NAMALWA (cell line): ENCODE results near the gene RPS10.
"Not testable (repeated sequence)": the region's sequence is repeated elsewhere in the genome, so short reads cannot be mapped to it uniquely, and the experiment has no call there.

ENCODE experiments used
- DNase-seq: peaks from one replicate; pipeline ENCODE4 v3.0.0-alpha.2; 2015; ENCODE audit warnings: low spot score

Gene RPS10

DNA sequence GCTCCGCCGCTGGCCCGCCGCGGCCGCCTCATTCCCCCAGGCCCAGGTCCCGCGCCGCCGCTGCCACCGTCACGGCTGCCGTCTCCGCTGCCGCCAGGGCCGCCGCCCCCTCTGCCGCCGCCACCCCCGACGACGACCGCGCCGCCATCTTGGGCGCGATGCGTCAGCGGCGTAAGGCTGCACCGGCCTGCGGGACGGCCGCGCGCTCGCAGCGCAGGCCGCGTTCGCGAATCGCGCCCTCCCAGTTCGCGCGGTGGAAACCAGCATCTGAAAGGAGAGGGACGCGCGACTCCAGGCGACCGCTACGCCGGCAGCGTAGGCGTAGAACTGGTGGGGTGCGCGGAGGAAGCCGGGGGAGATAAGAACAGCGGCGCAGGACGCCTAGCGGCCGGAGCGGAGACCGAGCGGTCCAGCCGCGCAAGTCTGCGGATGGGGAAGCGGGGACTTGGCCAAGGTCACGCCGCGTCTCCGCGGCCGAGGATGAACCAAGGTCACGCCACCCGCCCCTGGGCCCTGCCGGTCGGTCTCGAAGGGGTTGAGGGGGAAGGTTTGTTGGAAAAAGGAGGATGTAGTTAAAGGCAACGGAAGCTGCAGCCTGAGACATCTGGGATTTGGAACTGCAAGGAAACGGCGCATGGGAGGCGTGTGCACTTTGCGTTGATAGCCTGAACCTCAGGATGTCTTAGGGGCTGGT is 33.2 kb downstream of the RPS10 start, which contains the start of gene NUDT3:
Gene NUDT3, minus strand, starts transcription at position 173 of the 694 bp plus-strand sequence. CDS start 307 bp downstream, outside the sequence.
- DNase-seq, result peak; percentile 96

DNA sequence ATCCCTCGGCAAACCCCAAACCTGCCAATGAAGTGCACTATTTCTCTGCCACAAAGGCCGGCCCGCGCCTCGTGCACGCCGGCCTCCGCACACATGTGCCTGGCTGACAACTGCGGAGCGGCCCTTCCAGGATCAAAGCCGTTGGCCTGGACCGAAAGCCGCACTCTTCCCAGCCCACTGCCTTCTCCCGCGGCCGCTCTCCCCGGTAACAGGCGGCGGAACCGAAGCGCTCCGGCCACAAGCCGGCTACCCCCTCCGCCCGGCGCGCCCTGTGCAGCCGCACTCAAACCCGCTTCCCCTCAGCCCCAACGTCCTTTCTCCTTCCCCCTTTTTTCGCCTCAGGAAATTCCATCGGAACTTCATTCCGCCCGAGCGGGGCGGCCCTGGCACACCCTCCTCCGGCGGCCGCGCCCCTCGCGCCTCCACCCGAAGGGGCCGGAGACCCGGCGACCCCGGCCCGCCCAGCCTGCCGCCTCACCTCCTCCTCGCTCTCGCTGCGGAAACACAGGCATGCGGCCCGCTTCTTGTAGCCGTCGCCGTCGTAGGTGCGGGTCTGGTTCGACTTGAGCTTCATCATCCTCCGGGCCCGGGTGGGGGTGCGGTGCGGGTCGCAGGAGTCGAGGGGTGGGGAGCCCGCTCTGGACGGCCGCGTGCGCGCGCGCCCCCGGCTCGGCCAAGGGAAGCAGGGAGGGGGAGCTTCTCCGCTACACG is 33.9 kb downstream of the RPS10 start:
- peak; percentile 83 for DNase-seq

DNA sequence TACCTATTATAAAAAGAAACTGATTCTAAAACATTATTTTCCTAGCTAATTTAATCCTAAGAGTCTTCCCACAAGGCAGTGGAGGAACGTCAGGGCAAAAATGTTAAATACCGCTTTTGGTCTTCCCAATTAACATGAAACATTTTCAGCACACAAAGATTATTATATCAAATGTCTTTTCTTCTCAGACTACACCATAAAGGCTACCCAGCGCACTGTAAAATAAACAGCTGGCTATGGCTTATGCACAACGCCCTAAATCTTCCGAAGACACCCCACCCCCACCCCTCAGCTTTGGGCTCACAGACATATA is 34.4 kb downstream of the RPS10 start:
- no peak for DNase-seq

DNA sequence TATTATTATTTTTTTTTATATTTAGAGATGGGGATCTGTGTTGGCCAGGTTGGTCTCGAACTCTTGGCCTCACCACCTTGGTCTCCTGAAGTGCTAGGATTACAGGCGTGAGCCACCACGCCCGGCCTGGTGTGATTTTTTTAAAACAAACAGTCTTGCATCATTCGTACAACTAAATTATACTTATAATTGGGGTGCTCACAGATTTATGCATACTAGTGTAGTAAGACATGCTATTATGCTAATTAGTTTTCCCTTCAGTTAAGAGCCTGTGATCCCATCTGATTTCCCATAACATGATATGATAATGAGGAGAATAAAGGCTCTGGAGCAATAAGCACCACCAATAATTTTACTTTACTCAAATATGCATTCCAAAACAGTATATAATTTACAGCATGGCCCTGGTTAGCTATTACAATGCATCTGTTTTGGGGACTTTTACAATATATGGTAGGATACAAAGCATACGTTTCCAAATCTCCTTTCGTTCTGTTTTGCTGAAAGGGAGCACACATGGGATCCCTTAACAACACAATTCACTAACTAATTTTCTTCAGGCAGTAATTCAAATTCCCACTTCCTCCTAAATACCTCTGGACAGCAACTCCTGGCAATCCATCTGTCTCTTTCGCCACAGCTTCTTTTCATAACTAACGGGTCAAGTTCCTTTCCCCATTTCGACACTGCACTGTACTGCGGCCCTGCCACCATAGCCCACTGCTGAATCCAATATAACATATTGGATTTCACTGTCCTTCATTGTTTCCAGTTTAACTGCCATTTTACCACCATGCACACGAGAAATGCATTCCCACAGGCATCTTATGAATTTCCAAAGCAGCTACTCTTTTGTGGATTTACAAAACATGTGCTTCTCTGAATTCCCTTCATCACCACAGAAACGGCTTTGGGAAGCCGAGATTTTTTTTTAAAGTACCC is 35.1 kb downstream of the RPS10 start:
- peak; percentile 62 for DNase-seq

DNA sequence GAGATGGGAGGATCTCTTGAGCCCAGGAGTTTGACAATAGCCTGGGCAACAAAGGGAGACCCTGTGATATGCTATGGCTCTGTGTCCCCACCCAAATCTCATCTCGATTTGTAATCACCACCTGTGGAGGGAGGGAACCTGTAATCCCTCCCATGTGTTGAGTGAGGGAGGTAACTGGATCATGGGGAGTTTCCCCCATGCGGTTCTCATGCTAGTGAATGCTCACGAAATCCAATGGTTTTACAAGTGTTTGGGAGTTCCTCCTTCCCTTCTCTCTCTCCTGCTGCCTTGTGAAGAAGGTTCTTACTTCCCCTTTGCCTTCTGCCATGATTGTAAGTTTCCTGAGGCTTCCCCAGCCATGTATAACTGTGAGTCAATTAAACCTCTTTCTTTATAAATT is 36.8 kb downstream of the RPS10 start:
- no peak for DNase-seq

DNA sequence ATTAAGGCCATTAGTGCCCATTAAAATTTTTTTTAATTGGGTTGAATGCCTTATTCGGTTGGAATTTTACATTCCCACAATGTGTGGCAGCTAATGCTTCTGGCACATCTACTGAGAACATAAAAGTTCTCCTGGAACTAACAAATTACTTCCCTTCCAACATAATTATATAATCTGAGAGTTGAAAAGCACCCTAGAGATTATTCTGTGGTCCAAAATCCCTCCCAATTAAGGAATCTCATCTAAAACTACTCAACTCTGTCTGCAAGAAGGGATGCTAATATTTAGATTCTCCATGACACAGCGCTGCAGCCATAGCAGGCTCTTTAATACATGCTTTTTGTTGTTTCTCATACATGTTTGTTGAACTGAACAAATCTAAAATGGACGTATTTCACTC is 37.4 kb downstream of the RPS10 start:
- no peak for DNase-seq

DNA sequence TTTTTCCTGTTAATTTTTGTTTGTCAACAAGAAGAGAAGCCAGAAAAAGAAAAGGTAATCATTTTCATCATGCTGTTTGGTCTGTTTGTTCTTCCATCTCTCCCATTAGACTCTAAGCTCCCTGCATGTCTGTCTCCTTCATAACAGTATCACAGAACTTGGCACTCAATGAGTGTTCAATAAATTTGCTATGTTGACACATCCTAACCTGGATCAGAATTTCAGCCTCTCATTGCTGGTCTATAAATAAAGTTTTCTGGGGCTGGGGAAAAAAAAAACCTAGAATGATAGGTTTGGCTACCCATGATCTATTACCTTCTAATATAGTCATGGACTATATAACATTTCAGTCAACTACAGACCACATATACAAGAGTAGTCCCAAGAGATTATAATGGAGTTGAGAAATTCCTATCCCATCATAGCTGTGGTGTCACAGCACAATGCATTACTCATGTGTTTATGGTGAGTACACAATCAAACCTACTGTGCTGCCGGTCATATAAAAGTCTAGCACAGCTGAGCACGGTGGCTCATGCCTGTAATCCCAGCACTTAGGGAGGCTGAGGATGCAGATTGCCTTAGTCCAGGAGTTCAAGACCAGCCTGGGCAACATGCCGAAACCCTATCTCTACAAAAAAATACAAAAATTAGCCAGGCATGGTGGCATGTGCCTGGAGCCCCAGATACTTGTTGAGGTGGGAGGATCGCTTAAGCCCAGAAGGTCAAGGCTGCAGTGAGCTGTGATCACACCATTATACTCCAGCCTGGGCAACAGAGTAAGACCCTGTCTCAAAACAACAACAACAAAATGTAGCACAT is 39.3 kb downstream of the RPS10 start:
- no peak for DNase-seq

DNA sequence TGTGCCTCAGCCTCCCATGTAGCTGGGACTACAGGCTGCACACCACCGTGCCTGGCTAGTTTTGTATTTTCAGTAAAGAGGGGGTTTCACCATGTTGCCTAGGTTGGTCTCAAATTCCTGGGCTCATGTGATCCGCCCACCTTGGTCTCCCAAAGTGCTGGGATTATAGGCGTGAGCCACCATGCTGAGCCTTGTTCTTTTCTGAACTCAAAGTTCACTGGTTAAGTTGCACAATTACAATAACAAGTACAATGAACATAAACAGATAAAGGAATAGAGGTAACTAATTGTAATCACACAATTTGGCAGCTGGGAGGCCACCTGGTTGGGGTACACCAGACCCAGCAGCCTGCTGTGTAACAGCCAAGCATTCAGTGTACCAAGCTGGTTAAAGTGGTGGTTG is 40.1 kb downstream of the RPS10 start:
- DNase-seq, result no peak

DNA sequence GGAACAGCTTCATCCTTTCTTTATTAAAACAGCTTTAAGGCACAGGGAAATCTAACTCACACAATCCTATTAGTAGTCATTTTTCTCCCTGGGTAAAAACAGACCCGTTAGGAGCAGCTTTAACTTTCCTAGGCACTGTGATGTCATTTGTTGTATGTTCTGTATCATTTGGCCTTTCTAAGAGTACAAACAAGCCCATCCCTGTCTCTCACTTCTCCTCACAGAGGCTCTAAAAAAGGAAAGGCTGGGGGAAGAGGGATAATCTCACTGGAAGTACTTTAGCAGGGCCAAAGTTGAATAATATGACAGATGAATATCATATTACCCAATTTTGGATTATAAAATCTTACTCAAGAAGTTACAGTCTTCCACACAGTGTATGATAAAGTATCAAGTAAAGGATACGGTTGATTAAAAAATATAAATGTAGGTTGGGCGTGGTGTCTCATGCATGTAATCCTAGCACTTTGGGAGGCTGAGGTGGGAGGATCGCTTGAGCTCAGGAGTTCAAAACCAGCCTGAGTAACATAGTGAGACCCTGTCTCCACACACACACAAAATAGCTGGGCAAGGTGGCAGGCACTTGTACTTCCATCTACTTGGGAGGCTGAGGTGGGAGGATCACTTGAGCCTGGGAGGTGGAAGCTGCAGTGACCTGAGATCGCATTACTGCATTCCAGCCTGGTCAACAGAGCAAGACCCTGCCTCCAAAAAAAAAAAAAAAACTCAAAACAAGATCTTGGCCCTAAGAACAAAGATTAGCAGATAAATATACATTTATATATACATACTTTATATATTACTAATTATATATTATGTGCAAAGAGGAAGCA is 41.3 kb downstream of the RPS10 start:
- DNase-seq, result no peak

DNA sequence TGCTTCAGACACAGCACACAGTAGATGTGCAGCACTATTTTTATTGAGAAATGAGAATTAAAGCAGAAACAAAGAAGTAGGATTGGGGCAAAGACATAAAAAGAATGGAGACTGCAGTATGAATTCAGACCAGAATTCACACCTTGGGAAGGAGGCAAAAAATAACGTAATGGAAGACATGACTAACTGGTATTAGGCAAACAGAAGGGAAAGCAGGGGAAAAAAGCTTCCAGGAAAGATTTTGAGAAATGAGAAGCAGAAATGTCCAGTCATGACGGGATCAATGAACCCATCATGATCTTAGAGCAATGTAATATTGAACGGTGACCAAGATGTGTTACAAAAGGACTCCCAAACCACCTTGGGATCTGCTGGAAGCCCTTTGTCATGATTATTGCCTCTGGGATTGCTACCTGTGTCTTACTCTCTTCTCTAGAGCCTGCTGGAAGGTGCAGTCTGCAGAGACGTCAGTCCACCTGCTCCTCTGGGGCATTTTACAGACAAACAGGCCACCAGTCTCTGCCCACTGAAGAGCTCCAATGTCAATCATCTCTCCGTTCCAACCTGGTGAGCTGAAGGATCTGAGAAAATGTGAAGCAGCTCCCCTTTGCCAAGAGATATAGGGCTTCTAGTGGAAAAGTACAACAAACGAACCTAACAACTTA is 42.1 kb downstream of the RPS10 start:
- DNase-seq, result no peak

DNA sequence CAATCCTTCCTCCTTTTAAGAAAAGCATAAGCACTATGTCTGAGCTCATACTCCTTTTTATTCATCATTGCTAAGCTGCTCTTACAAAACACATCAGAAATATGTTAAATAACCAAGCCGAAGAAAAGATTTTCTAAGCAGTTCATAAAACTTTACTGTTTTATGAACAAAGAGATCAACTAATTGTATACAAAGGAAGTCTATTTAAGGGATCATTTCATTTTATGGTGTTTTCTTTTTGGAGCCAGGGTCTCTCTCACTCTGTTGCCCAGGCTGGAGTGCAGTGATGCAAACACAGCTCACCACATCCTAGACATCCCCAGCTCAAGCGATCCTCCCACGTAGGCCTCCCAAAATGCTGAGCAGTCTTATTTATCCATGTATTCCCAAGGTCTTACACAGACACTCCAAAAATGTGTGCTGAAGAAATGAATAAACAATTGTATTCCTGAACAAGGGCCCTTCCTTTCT is 42.7 kb downstream of the RPS10 start:
- DNase-seq, result no peak

DNA sequence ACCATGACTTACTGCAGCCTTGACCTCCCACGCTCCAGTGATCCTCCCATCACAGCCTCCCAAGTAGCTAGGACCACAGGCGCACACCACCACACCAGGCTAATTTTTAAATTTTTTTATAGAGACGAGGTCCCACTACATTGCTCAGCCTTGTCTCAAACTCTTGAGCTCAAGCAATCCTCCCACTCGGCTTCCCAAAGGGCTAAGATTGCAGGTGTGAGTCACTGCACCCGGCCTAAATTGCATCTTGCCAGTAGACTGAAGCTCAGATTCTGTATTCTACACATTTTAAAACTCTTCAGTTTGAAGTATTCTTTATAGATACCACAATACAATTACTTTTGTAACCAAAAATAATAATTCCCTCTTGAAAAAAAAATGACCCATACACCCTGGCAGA is 44.8 kb downstream of the RPS10 start:
- DNase-seq, result no peak

DNA sequence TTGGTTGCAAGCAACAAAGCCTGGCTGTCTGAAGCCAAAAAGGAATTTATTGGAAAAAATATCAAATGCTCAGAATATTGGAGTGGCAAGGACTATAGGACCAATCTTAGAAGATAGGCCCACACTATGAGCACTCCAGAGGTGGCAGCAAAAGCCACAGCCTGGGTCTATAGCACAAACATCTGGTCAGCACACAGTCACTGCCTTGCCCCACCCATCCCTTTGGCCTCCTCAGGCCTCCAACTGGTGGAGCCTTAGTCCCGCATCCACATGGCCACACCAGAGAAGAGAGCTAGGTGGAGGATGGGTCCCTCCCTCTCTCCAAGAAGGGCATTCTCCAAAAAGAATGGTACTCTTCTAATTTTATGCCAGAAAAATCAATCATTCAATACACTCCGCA is 47.4 kb downstream of the RPS10 start:
- DNase-seq, result no peak

DNA sequence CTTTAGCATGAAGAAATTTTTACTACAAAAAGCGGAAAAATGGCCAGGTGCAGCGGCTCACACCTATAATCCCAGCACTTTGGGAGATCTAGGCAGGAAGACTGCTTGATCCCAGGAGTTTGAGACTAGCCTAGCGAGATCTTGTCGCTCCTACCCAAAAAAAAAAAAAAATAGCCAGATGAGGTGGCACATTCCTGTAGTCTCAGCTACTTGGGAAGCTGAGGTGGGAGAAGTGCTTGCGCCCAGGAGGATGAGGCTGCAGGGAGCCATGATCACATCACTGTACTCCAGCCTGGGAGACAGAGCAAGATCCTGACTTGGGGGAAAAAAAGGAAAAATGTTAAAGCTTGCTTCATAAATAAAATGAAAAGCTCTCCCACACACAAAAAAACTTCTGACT is 47.9 kb downstream of the RPS10 start:
- DNase-seq, result no peak

DNA sequence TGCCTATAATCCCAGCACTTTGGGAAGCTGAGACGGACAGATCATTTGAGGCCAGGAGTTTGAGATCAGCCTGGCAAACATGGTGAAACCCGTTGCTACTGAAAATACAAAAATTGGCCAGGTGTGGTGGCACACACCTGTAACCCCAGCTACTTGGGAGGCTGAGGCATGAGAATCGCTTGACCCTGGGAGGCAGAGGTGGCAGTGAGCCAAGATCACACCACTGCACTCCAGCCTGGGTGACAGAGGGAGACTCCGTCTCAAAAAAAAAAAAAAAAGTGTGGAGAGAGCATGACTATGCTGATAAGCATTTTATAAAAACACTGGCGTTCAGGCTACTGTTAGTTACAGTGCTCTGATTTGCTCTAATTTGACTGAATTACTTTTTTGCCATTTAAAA is 48.3 kb downstream of the RPS10 start:
- not testable (repeated sequence) for DNase-seq

DNA sequence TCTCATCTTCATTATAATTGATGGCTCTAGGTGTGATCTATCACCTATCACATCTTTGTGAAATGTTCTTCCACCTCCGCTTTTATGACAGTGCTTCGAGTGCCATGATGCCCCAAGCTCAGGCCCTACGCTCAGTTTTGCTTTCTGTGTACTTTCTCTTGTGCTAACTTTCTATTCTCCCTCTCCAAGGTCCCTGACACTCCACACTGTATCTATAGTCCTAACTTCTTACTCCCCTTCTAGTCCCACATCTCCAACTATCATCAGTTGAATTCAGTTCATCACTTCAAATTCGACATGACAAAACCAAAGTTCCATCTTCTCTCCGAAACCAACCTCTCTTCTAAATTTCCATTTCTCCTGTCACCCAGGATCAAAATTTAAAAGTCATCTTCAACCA is 50.0 kb downstream of the RPS10 start:
- no peak for DNase-seq

DNA sequence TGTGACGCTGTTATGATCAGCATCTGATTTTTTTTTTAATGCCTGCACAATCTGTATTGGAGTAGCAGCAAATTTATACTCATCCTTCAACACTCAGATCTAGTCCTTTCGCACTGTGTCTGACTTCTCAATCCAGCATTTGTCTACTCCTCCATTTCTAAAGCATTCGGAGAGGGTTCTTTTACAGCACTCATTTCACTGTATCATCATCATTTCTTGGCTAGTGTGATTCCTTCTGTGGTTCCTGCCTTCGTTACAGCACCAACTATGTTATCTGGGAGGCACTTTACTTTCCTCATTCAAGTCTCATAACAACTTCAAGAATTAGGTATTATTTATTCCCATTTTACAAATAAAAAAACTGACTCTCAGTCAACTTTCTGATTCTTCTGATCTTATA is 51.4 kb downstream of the RPS10 start:
- no peak for DNase-seq

DNA sequence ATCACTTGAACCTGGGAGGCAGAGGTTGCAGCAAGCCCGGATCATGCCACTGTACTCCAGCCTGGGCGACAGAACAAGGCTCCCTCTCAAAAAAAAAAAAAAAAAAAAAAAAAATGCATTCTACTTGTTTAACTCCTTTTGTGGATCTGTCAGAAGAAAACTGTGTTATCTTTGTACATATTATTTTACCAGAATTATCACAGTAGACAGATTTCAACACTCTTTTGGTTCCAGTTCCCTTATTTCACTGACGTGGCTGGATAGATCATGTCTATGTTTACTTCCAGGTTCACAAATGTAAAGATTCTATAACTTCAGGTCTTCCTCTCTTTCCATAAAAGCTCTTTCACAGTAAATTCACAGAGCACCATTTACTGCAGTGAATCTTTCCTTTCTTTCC is 51.8 kb downstream of the RPS10 start:
- peak; percentile 37 for DNase-seq

DNA sequence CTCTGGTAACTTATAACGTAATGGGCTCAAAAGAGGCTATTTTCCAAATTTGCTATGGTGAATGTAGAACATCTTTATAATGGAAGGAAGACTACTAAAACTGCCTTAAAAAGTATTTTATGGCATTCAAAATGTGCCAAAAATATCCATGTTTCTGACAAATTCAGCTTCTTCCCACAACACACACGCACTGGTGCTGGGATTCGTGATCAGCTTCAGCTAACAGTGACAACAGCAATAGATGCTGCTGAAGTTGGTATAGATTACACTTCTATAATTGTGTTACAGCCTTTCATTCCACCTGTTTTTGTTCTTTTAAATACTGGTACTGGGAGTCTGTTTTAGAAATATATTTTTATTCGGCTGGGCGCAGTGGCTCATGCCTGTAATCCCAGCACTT is 52.4 kb downstream of the RPS10 start:
- DNase-seq, result no peak

DNA sequence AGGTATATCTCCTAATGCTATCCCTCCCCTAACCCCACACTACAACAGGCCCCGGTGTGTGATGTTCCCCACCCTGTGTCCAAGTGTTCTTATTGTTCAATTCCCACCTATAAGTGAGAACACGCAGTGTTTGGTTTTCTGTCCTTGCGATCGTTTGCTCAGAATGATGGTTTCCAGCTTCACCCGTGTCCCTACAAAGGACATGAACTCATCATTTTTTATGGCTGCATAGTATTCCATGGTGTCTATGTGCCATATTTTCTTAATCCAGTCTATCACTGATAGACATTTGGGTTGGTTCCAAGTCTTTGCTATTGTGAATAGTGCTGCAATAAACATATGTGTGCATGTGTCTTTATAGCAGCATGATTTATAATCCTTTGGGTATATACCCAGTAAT is 54.0 kb downstream of the RPS10 start:
- not testable (repeated sequence) for DNase-seq
